CD8-positive, alpha-beta memory T cell (primary cell): ENCODE measurements around the gene MYO3B. TPM values are rescaled to one million over a fixed set of nuclear protein-coding genes. Genes with fewer than 3 reads are reported as not detected.

Source experiments
- CTCF ChIA-PET: fragments of 350-600 bp; sonication (Branson Sonifier 250); formaldehyde crosslinking; loops from one replicate; lab custom pipeline; 2021; ENCODE audit warnings: antibody characterized with exemption; lab: Charles Lee
- POLR2A ChIA-PET: fragments of 350-600 bp; sonication (Branson Sonifier 250); formaldehyde crosslinking; loops from one replicate; lab custom pipeline; 2021; ENCODE audit warnings: antibody characterized with exemption; lab: Charles Lee
- DNase-seq, 5 donors: peaks; one replicate each; pipeline versions ENCODE4 v3.0.0 to v3.0.0-alpha.2; 2020 to 2022; ENCODE audit warnings: mixed read lengths in 1 of 5
- H3K27ac ChIP-seq: one replicate; pipeline ENCODE4 v1.7.0; 2013; ENCODE audit warnings: low read depth, mild to moderate bottlenecking, low read length, moderate library complexity
- H3K27me3 ChIP-seq: 2 replicates; pipeline ENCODE4 v1.7.0; 2013; ENCODE audit warnings: low read length, mild to moderate bottlenecking; ENCODE audit not compliant: insufficient read depth, poor library complexity, severe bottlenecking
- H3K36me3 ChIP-seq: 2 replicates; pipeline ENCODE4 v1.7.0; 2013; ENCODE audit warnings: mild to moderate bottlenecking, low read length, moderate library complexity; ENCODE audit not compliant: insufficient read depth
- H3K4me1 ChIP-seq: 2 replicates; pipeline ENCODE4 v1.7.0; 2013; ENCODE audit warnings: mild to moderate bottlenecking, low read length, moderate library complexity; ENCODE audit not compliant: insufficient read depth
- H3K4me3 ChIP-seq: 2 replicates; pipeline ENCODE4 v1.7.0; 2013; ENCODE audit warnings: mild to moderate bottlenecking, low read length
- H3K9me3 ChIP-seq: 2 replicates; pipeline ENCODE4 v1.7.0; 2013; ENCODE audit warnings: mild to moderate bottlenecking, low read length
- H3K27ac Mint-ChIP-seq, 8 donors: one replicate each; pipeline ENCODE4 v1.8.0; 2020 to 2021; ENCODE audit warnings: mixed read lengths in 8 of 8, mild to moderate bottlenecking in 6 of 8, inconsistent platforms in 3 of 8, moderate library complexity in 3 of 8
- H3K27me3 Mint-ChIP-seq, 2 donors: one replicate each; pipeline ENCODE4 v1.8.0; 2020 to 2021; ENCODE audit warnings: mixed read lengths in 2 of 2, mild to moderate bottlenecking in 1 of 2, moderate library complexity in 1 of 2
- H3K36me3 Mint-ChIP-seq, 3 donors: one replicate each; pipeline ENCODE4 v1.8.0; 2020 to 2021; ENCODE audit warnings: mixed read lengths in 3 of 3, inconsistent platforms in 1 of 3, mild to moderate bottlenecking in 1 of 3
- H3K4me1 Mint-ChIP-seq, 3 donors: one replicate each; pipeline ENCODE4 v1.8.0; 2020 to 2021; ENCODE audit warnings: mixed read lengths in 3 of 3, inconsistent platforms in 1 of 3, mild to moderate bottlenecking in 1 of 3
- H3K4me3 Mint-ChIP-seq, 7 donors: one replicate each; pipeline ENCODE4 v1.8.0; 2020 to 2021; ENCODE audit warnings: mixed read lengths in 7 of 7, mild to moderate bottlenecking in 6 of 7, moderate library complexity in 4 of 7, inconsistent platforms in 2 of 7
- H3K9me3 Mint-ChIP-seq, 5 donors: one replicate each; pipeline ENCODE4 v1.8.0; 2020 to 2022; ENCODE audit warnings: mixed read lengths in 5 of 5, mild to moderate bottlenecking in 3 of 5, moderate library complexity in 2 of 5, inconsistent platforms in 1 of 5
- polyA plus RNA-seq: library from polyadenylated mRNA; unstranded; fragments of 300-500 nt; fragmentation: Illumina TruSeq; gene quantifications from one replicate; pipeline ENCODE4 v1.2.3, GENCODE V29; 2021
- total RNA-seq, 2 experiments: library from RNA; stranded (reverse); gene quantifications; one replicate each; pipeline ENCODE4 v1.2.3, GENCODE V29; 2021

MYO3B gene
- total and polyA plus RNA-seq, 3 experiments from 2014 or later, result 0.08 to 0.33 (median 0.18) TPM

GRCh38 chr2:170503563-170503962 is 325.6 kb downstream of the MYO3B start:
- no peaks in the 10 kb centered on the region for H3K36me3 ChIP-seq
- H3K27me3 ChIP-seq, result no peaks in the 10 kb centered on the region
- H3K4me1 Mint-ChIP-seq, result peaks cover 22 to 34% (median 29%) of the 10 kb centered on the region in 3 donors
- DNase-seq, result no peak
- no peak overlapping the region for H3K4me3 Mint-ChIP-seq
- no peaks in the 10 kb centered on the region for H3K9me3 Mint-ChIP-seq
- H3K9me3 ChIP-seq, result no peaks in the 10 kb centered on the region
- H3K27ac ChIP-seq, result no peak overlapping the region
- ChIA-PET CTCF (interaction anchor here (1.0 kb wide), 1 partner anchor 94 kb away, joined by 3 read pairs; no protein-coding TSS in a partner anchor), POLR2A (no interaction called here)
- peaks cover 30% of the 10 kb centered on the region for H3K4me1 ChIP-seq
- H3K36me3 Mint-ChIP-seq, result no peaks in the 10 kb centered on the region
- no peak overlapping the region for H3K27ac Mint-ChIP-seq
- no peak overlapping the region for H3K4me3 ChIP-seq
- H3K27me3 Mint-ChIP-seq, result peaks cover 7 to 9% of the 10 kb centered on the region in 2 donors

DNA sequence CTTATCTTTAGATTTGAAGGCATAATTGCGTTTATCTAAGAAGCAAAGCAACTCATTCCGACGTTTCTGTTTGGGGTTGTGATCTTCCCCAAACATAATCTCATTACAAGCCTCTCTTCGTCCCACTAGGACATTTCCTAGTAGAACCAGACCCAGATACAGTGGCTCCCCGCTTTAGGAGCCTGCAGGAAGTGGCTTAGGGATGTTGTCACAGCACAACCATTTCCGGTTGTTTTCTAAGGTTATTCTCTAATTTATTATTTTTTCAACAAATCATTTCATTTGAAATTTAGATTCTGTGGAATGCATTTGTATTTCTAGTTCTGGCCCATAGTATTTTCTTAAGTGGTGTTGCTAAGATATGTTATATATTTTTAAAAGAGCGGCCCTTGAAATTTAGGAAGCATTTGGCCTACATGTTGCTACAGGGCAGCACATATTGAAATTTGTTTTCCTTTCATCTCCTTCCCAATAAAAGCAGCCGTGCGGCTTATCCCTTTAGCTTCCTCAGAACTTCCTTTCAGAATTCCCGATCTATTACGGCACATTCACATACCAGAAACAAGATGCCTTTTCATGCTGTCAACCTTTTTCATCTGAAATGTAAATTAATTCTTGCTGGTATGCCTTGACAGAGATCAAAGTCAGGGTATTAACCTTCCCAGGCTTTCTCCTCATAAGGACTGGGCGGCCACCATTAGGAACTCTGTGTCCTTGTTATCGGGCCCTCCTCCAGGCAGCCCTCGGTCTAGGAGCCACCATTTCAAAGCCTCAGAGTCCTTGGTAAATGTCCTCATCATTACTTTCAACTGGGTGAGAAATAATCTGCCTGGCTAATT is 326.2 kb downstream of the MYO3B start:
- H3K4me3 Mint-ChIP-seq, result no peak overlapping the region
- Histone ChIP-seq H3K4me3 (no peak overlapping the region), H3K27ac (no peak overlapping the region), H3K36me3 (no peaks in the 10 kb centered on the region), H3K27me3 (no peaks in the 10 kb centered on the region), H3K4me1 (peaks cover 30% of the 10 kb centered on the region), H3K9me3 (no peaks in the 10 kb centered on the region)
- ChIA-PET POLR2A (no interaction called here), CTCF (no interaction called here)
- peaks cover 24 to 38% (median 33%) of the 10 kb centered on the region in 3 donors for H3K4me1 Mint-ChIP-seq
- H3K36me3 Mint-ChIP-seq, result no peaks in the 10 kb centered on the region
- H3K27ac Mint-ChIP-seq, result peak overlapping the region in 1 of 8 donors; percentile 55
- no peaks in the 10 kb centered on the region for H3K9me3 Mint-ChIP-seq
- H3K27me3 Mint-ChIP-seq, result peaks cover 6 to 10% of the 10 kb centered on the region in 2 donors
- DNase-seq, result no peak

GRCh38 chr2:170504810-170505145 is 326.8 kb downstream of the MYO3B start:
- H3K27me3 Mint-ChIP-seq, result peaks cover 6 to 10% of the 10 kb centered on the region in 2 donors
- no peak for DNase-seq
- no peak overlapping the region for H3K4me3 Mint-ChIP-seq
- peaks cover 30% of the 10 kb centered on the region for H3K4me1 ChIP-seq
- H3K9me3 Mint-ChIP-seq, result no peaks in the 10 kb centered on the region
- no peaks in the 10 kb centered on the region for H3K36me3 ChIP-seq
- H3K27ac ChIP-seq, result no peak overlapping the region
- no peaks in the 10 kb centered on the region for H3K9me3 ChIP-seq
- H3K4me3 ChIP-seq, result no peak overlapping the region
- no peak overlapping the region for H3K27ac Mint-ChIP-seq
- no peaks in the 10 kb centered on the region for H3K27me3 ChIP-seq
- H3K4me1 Mint-ChIP-seq, result peaks cover 24 to 41% (median 35%) of the 10 kb centered on the region in 3 donors
- CTCF ChIA-PET, result no interaction called here
- H3K36me3 Mint-ChIP-seq, result no peaks in the 10 kb centered on the region
- POLR2A ChIA-PET, result no interaction called here

GRCh38 chr2:170505631-170506275 is 327.8 kb downstream of the MYO3B start:
- ChIA-PET CTCF (interaction anchor here (0.6 kb wide), 1 partner anchor 127 kb away, joined by 3 read pairs; no protein-coding TSS in a partner anchor), POLR2A (no interaction called here)
- no peaks in the 10 kb centered on the region for H3K9me3 Mint-ChIP-seq

GRCh38 chr2:170509452-170510193 is 331.7 kb downstream of the MYO3B start:
- Histone ChIP-seq H3K4me1 (peaks cover 30% of the 10 kb centered on the region), H3K9me3 (no peaks in the 10 kb centered on the region), H3K27ac (no peak overlapping the region), H3K4me3 (no peak overlapping the region), H3K36me3 (no peaks in the 10 kb centered on the region), H3K27me3 (no peaks in the 10 kb centered on the region)
- ChIA-PET CTCF (no interaction called here), POLR2A (no interaction called here)
- Mint-ChIP-seq H3K27me3 (peaks cover 5 to 13% of the 10 kb centered on the region in 2 donors), H3K4me1 (peaks cover 24 to 39% (median 36%) of the 10 kb centered on the region in 3 donors), H3K9me3 (no peaks in the 10 kb centered on the region), H3K36me3 (peaks cover 0 to 1% (median 0%) of the 10 kb centered on the region in 3 donors), H3K4me3 (no peak overlapping the region), H3K27ac (no peak overlapping the region)
- no peak for DNase-seq

More at GRCh38 chr2:170505631-170506275, 327.8 kb downstream of the MYO3B start:
- peaks cover 6 to 12% of the 10 kb centered on the region in 2 donors for H3K27me3 Mint-ChIP-seq
- Histone ChIP-seq H3K36me3 (no peaks in the 10 kb centered on the region), H3K4me1 (peaks cover 30% of the 10 kb centered on the region), H3K27ac (no peak overlapping the region), H3K9me3 (no peaks in the 10 kb centered on the region), H3K4me3 (no peak overlapping the region), H3K27me3 (no peaks in the 10 kb centered on the region)
- H3K4me3 Mint-ChIP-seq, result no peak overlapping the region
- no peaks in the 10 kb centered on the region for H3K36me3 Mint-ChIP-seq
- no peak for DNase-seq
- H3K4me1 Mint-ChIP-seq, result peaks cover 24 to 42% (median 36%) of the 10 kb centered on the region in 3 donors
- H3K27ac Mint-ChIP-seq, result peak overlapping the region in 1 of 8 donors; percentile 36

GRCh38 chr2:170512266-170512665 is 334.3 kb downstream of the MYO3B start:
- no peaks in the 10 kb centered on the region for H3K27me3 ChIP-seq
- peaks cover 14 to 21% (median 21%) of the 10 kb centered on the region in 3 donors for H3K4me1 Mint-ChIP-seq
- DNase-seq, result no peak
- peaks cover 0 to 1% (median 0%) of the 10 kb centered on the region in 3 donors for H3K36me3 Mint-ChIP-seq
- peaks cover 2 to 17% of the 10 kb centered on the region in 2 donors for H3K27me3 Mint-ChIP-seq
- no peak overlapping the region for H3K4me3 ChIP-seq
- H3K4me1 ChIP-seq, result peaks cover 13% of the 10 kb centered on the region
- no peaks in the 10 kb centered on the region for H3K9me3 Mint-ChIP-seq
- H3K27ac ChIP-seq, result no peak overlapping the region
- no peak overlapping the region for H3K4me3 Mint-ChIP-seq
- peak overlapping the region in 1 of 8 donors; percentile 24 for H3K27ac Mint-ChIP-seq
- H3K9me3 ChIP-seq, result no peaks in the 10 kb centered on the region
- no peaks in the 10 kb centered on the region for H3K36me3 ChIP-seq
- CTCF ChIA-PET, result no interaction called here
- POLR2A ChIA-PET, result no interaction called here

DNA sequence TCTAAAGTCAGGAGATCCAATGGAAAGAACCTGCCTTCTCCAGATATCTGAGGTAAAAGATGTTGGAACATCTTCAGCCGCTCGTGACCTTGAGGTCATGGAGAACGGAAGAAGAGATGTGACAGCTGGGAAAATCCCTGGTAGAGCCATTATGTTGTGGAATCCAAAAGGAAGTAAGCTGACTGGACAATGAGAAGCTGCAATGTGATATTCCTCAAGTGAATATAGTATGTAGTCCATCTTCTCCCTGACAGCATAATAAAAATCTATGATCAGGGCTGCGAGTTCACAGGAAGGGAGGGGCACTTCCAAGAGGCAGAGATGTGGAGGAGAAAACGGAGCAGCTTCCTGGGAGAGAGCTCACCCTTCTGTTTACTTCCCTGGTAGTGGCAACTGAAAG is 336.2 kb downstream of the MYO3B start:
- no peak overlapping the region for H3K4me3 Mint-ChIP-seq

More for the DNA sequence above, 336.2 kb downstream of the MYO3B start:
- H3K27me3 Mint-ChIP-seq, result peaks cover 4 to 14% of the 10 kb centered on the region in 2 donors
- no peak overlapping the region for H3K27ac ChIP-seq
- no peaks in the 10 kb centered on the region for H3K4me1 ChIP-seq
- CTCF ChIA-PET, result interaction anchor here (1.3 kb wide), 1 partner anchor 26 kb away, joined by 3 read pairs; no protein-coding TSS in a partner anchor
- no peaks in the 10 kb centered on the region for H3K36me3 ChIP-seq
- no peaks in the 10 kb centered on the region for H3K27me3 ChIP-seq
- no peaks in the 10 kb centered on the region for H3K9me3 Mint-ChIP-seq
- POLR2A ChIA-PET, result no interaction called here
- H3K9me3 ChIP-seq, result no peaks in the 10 kb centered on the region
- peaks cover 0 to 4% (median 4%) of the 10 kb centered on the region in 3 donors for H3K4me1 Mint-ChIP-seq
- no peak overlapping the region for H3K4me3 ChIP-seq
- no peak overlapping the region for H3K27ac Mint-ChIP-seq
- no peak for DNase-seq
- peaks cover 0 to 1% (median 0%) of the 10 kb centered on the region in 3 donors for H3K36me3 Mint-ChIP-seq
